ENCODE data around the gene HINT1. TPM values are rescaled to one million over a fixed set of nuclear protein-coding genes. Genes with fewer than 3 reads are reported as not detected.

The HINT1 gene
- total RNA-seq, 1 experiment from 2014 or later: 393 TPM

DNA sequence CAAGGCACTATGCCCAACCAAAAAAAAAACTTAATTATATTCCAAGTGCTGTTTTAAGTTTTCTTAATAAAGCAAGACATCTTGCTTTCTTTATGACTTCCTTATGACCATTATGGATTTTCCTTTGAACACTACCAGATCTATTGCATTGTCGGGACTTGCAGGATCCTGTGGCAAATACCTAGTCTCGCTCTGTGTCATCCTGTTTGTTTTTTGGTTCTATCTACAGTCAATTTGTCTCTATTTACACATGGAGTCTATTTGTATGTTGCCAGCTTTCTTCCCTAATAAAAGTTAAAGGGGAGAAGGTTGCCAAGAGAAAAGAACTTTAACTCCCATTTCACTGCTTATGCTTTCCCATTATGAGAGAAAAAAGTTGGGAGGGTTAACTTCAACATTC is 4.9 kb downstream of the HINT1 start:
- no peak for TF ChIP-seq CTCF (conservative IDR thresholded peaks at IDR 0.05; ENCODE audit: low read depth, low read length)
- intact Hi-C loops (cut with micrococcal nuclease; ENCODE audit: unreplicated experiment): no loop called here
- CTCF ChIA-PET: no interaction called here
- no peak for DNase-seq (ENCODE audit: low spot score)
- Histone ChIP-seq H3K27ac (ENCODE audit: low read depth, low read length, poor library complexity, severe bottlenecking) (no peak overlapping the region), H3K27me3 (replicated peaks; ENCODE audit: insufficient read depth, low read depth, low read length, poor library complexity) (no peaks in the 10 kb centered on the region), H3K4me1 (ENCODE audit: insufficient read depth, low read length, poor library complexity, severe bottlenecking) (peaks cover 15% of the 10 kb centered on the region), H3K36me3 (ENCODE audit: insufficient read depth, low read length, poor library complexity, severe bottlenecking) (peaks cover 48% of the 10 kb centered on the region), H3K9me3 (ENCODE audit: low read depth, low read length, poor library complexity, severe bottlenecking) (no peaks in the 10 kb centered on the region), H3K4me3 (ENCODE audit: low read depth, low read length, poor library complexity, severe bottlenecking) (no peak overlapping the region)
- no TSS peak for BruUV-seq (replicated peaks)
- POLR2A ChIA-PET (ENCODE audit: low non-redundant PET): no interaction called here

- ChIA-PET CTCF (no interaction called here), POLR2A (ENCODE audit: low non-redundant PET) (no interaction called here)
- Histone ChIP-seq H3K9me3 (ENCODE audit: low read depth, low read length, poor library complexity, severe bottlenecking) (no peaks in the 10 kb centered on the region), H3K4me3 (ENCODE audit: low read depth, low read length, poor library complexity, severe bottlenecking) (no peak overlapping the region), H3K36me3 (ENCODE audit: insufficient read depth, low read length, poor library complexity, severe bottlenecking) (peaks cover 41% of the 10 kb centered on the region), H3K27me3 (replicated peaks; ENCODE audit: insufficient read depth, low read depth, low read length, poor library complexity) (no peaks in the 10 kb centered on the region), H3K4me1 (ENCODE audit: insufficient read depth, low read length, poor library complexity, severe bottlenecking) (peaks cover 5% of the 10 kb centered on the region), H3K27ac (ENCODE audit: low read depth, low read length, poor library complexity, severe bottlenecking) (no peak overlapping the region)
- DNase-seq (ENCODE audit: low spot score): no peak
- no TSS peak for BruUV-seq (replicated peaks)
- intact Hi-C loops (cut with micrococcal nuclease; ENCODE audit: unreplicated experiment): no loop called here
- TF ChIP-seq EZH2 (IDR thresholded peaks at IDR 0.05; ENCODE audit: borderline replicate concordance, low read depth, low read length, poor library complexity, severe bottlenecking): no peak
These were observed 8.1 kb downstream of the HINT1 start for GRCh38 chr5:131156957-131157356.

DNA sequence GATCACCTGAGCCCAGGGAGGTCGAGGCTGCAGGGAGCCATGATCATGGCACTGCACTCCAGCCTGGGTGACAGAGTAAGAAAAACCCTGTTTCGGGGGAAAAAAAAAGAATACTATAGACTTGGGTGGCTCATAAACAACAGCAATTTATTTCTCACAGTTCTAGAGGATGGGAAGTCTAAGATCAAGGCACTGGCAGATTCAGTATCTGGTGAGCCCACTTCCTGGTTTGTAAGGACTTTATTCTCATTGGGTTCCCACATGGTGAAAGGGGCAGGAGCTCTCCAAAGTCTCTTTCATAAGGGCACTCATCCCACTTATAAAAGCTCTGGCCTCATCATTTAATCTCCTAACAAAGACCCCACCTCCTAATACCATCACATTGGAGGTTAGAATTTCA is 8.7 kb downstream of the HINT1 start:
- no TSS peak for BruUV-seq (replicated peaks)
- H3K36me3 ChIP-seq (ENCODE audit: insufficient read depth, low read length, poor library complexity, severe bottlenecking): peaks cover 35% of the 10 kb centered on the region
- TF ChIP-seq CTCF (conservative IDR thresholded peaks at IDR 0.05; ENCODE audit: low read depth, low read length): no peak
- TF ChIP-seq EZH2 (IDR thresholded peaks at IDR 0.05; ENCODE audit: borderline replicate concordance, low read depth, low read length, poor library complexity, severe bottlenecking): no peak
- no peak overlapping the region for H3K4me3 ChIP-seq (ENCODE audit: low read depth, low read length, poor library complexity, severe bottlenecking)
- no peaks in the 10 kb centered on the region for H3K9me3 ChIP-seq (ENCODE audit: low read depth, low read length, poor library complexity, severe bottlenecking)
- peaks cover 5% of the 10 kb centered on the region for H3K4me1 ChIP-seq (ENCODE audit: insufficient read depth, low read length, poor library complexity, severe bottlenecking)
- DNase-seq (ENCODE audit: low spot score): no peak
- no peak overlapping the region for H3K27ac ChIP-seq (ENCODE audit: low read depth, low read length, poor library complexity, severe bottlenecking)
- ChIA-PET CTCF (no interaction called here), POLR2A (ENCODE audit: low non-redundant PET) (no interaction called here)
- intact Hi-C loops (cut with micrococcal nuclease; ENCODE audit: unreplicated experiment): no loop called here
- H3K27me3 ChIP-seq (replicated peaks; ENCODE audit: insufficient read depth, low read depth, low read length, poor library complexity): no peaks in the 10 kb centered on the region

DNA sequence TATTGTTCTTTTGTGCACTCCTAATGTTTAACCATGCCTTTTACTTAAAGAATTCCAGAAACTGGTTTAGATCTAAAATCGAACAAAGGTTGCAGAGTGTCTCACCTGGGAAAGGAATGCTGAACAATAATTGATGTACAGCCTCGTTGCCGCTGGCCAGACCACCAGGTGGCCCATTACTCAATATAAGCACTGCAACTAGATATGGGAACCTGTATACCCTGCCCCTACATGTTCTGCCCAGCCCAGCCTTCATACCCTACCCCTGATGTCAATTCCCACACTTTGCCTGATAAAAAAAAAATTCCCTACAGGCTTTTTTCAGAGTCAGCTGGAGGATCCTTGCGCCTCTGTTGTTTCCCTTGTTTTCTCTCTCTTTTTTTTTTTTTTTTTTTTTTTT is 13.8 kb downstream of the HINT1 start:
- CTCF ChIA-PET: no interaction called here
- H3K4me1 ChIP-seq (ENCODE audit: insufficient read depth, low read length, poor library complexity, severe bottlenecking): no peaks in the 10 kb centered on the region
- H3K36me3 ChIP-seq (ENCODE audit: insufficient read depth, low read length, poor library complexity, severe bottlenecking): no peaks in the 10 kb centered on the region
- no peak for TF ChIP-seq EZH2 (IDR thresholded peaks at IDR 0.05; ENCODE audit: borderline replicate concordance, low read depth, low read length, poor library complexity, severe bottlenecking)
- no peak for TF ChIP-seq CTCF (conservative IDR thresholded peaks at IDR 0.05; ENCODE audit: low read depth, low read length)
- intact Hi-C loops (cut with micrococcal nuclease; ENCODE audit: unreplicated experiment): no loop called here
- H3K27me3 ChIP-seq (replicated peaks; ENCODE audit: insufficient read depth, low read depth, low read length, poor library complexity): no peaks in the 10 kb centered on the region
- BruUV-seq (replicated peaks): no TSS peak
- no peak for DNase-seq (ENCODE audit: low spot score)
- no peak overlapping the region for H3K27ac ChIP-seq (ENCODE audit: low read depth, low read length, poor library complexity, severe bottlenecking)
- no peak overlapping the region for H3K4me3 ChIP-seq (ENCODE audit: low read depth, low read length, poor library complexity, severe bottlenecking)
- no peaks in the 10 kb centered on the region for H3K9me3 ChIP-seq (ENCODE audit: low read depth, low read length, poor library complexity, severe bottlenecking)
- POLR2A ChIA-PET (ENCODE audit: low non-redundant PET): no interaction called here
